MG63 (cell line): ENCODE results near the gene ZNF319. TPM values are rescaled to one million over a fixed set of nuclear protein-coding genes. Genes with fewer than 3 reads are reported as not detected.

Experiments
- total RNA-seq: library from RNA; depleted of rRNA; stranded (reverse); fragments of >200 nt; shearing (Covaris generic); gene quantifications from 2 replicates; pipeline ENCODE4 v1.2.3, GENCODE V29; 2014; ENCODE audit warnings: low replicate concordance; rRNA removed

The ZNF319 gene
- total RNA-seq, 1 experiment from 2014 or later, result 15.5 TPM

Other genes starting within 250 kb of the ZNF319 start
- gene KIFC3, start 198.2 kb downstream of the ZNF319 start, total RNA-seq, result 196 and 322 TPM in 2 replicates
- gene CNGB1, start 29.5 kb downstream of the ZNF319 start, total RNA-seq, result not detected in 2 replicates
- gene USB1, start 735 bp upstream of the ZNF319 start, total RNA-seq, result 17.9 and 23.9 TPM in 2 replicates
- 9.9 and 14.5 TPM in 2 replicates for gene MMP15, start 25.1 kb upstream of the ZNF319 start, total RNA-seq
- gene CFAP20, start 128.7 kb upstream of the ZNF319 start, total RNA-seq, result 205 and 286 TPM in 2 replicates
- 44.8 and 67.6 TPM in 2 replicates for gene CSNK2A2, start 197.4 kb upstream of the ZNF319 start, total RNA-seq